K562 (cell line): ENCODE measurements around the gene GFOD2. TPM values are rescaled to one million over a fixed set of nuclear protein-coding genes. Genes with fewer than 3 reads are reported as not detected.

ENCODE experiments used
- ATAC-seq: fragments of 200-7000 bp; cut with Tn5 transposase; 3 replicates; pipeline ENCODE4 v1.9.1; 2020; ENCODE audit warnings: moderate library complexity
- BruUV-seq: library from RNA; stranded (reverse); fragments of 400-500 nt; replicated peaks from 2 replicates; lab custom pipeline; 2021; lab: Mats Ljungman, UMichigan
- CTCF ChIA-PET: fragments of 300-600 bp; formaldehyde crosslinking; extraction: SDS; loops from one replicate; lab custom pipeline; 2021; ENCODE audit warnings: low intra/inter-chr PET ratio; lab: Yijun Ruan, JAX
- POLR2A ChIA-PET: fragments of 300-600, 350-650 bp; sonication (Branson Sonifier 250); formaldehyde crosslinking; extraction: SDS; loops from one replicate; lab custom pipeline; 2021; ENCODE audit warnings: antibody characterized with exemption, inconsistent platforms; lab: Yijun Ruan, JAX
- DNase-seq, 4 experiments: peaks; one replicate each; pipeline versions ENCODE4 v3.0.0 to v3.0.0-alpha.2; 2011 to 2018; ENCODE audit warnings: low spot score in 3 of 4, mixed read lengths in 3 of 4; ENCODE audit errors: extremely low read depth in 1 of 4
- FAIRE-seq: peaks from 2 replicates; lab custom pipeline; 2011; peaks lifted over from hg19 to GRCh38; lab: Jason Lieb, UNC
- H2AFZ ChIP-seq: 2 replicates; pipeline ENCODE4 v1.6.0; 2011; ENCODE audit warnings: low read depth, low read length, control low read depth, inconsistent platforms
- H3K27ac ChIP-seq: fragments of 200-600 bp; 3 replicates; pipeline ENCODE4 v1.8.0; 2011; ENCODE audit warnings: low read depth, mild to moderate bottlenecking, control low read depth, inconsistent platforms, low read length, moderate library complexity, mixed read lengths; ENCODE audit errors: extremely low read depth
- H3K27me3 ChIP-seq, 2 experiments: fragments of 300-600 bp in 1 of 2; 2 replicates in 1 of 2; 3 replicates in 1 of 2; pipeline versions ENCODE4 v1.6.0 to v1.8.0; 2011; ENCODE audit warnings: inconsistent platforms in 2 of 2, low read length in 2 of 2, mild to moderate bottlenecking in 1 of 2, mixed read lengths in 1 of 2, moderate library complexity in 1 of 2; ENCODE audit not compliant: control insufficient read depth in 2 of 2, insufficient read depth in 2 of 2
- H3K36me3 ChIP-seq: fragments of 300-600 bp; 3 replicates; pipeline ENCODE4 v1.8.0; 2011; ENCODE audit warnings: mild to moderate bottlenecking, low read length, inconsistent platforms; ENCODE audit not compliant: control insufficient read depth, insufficient read depth
- H3K4me1 ChIP-seq, 2 experiments: fragments of 200-600 bp in 1 of 2; replicated peaks in 1 of 2; 2 replicates in 1 of 2; 3 replicates in 1 of 2; pipeline versions ENCODE4 v1.5.1 to v1.8.0; 2011; ENCODE audit warnings: inconsistent platforms in 2 of 2, low read length in 2 of 2, mild to moderate bottlenecking in 1 of 2, mixed read lengths in 1 of 2, moderate library complexity in 1 of 2; ENCODE audit not compliant: control insufficient read depth in 2 of 2, insufficient read depth in 2 of 2
- H3K4me2 ChIP-seq: 2 replicates; pipeline ENCODE4 v1.6.1; 2011; ENCODE audit warnings: low read length, control low read depth, inconsistent platforms, mixed read lengths; ENCODE audit not compliant: insufficient read depth
- H3K4me3 ChIP-seq: fragments of 200-600 bp; sonication (generic), shearing (Covaris generic); 2 replicates; pipeline ENCODE4 v1.5.1; 2016; ENCODE audit warnings: control low read depth, inconsistent platforms
- H3K79me2 ChIP-seq: fragments of 200-600 bp; 3 replicates; pipeline ENCODE4 v1.8.0; 2011; ENCODE audit warnings: low read length, inconsistent platforms; ENCODE audit not compliant: control insufficient read depth, insufficient read depth
- H3K9ac ChIP-seq, 2 experiments: 2 replicates each; pipeline versions ENCODE4 v1.6.0 to v1.6.1; 2011; ENCODE audit warnings: low read depth in 2 of 2, low read length in 2 of 2, control low read depth in 1 of 2, inconsistent platforms in 1 of 2, mild to moderate bottlenecking in 1 of 2, mixed read lengths in 1 of 2; ENCODE audit not compliant: insufficient read depth in 1 of 2
- H3K9me1 ChIP-seq: one replicate; pipeline ENCODE4 v1.6.0; 2011; ENCODE audit warnings: inconsistent platforms, mild to moderate bottlenecking, low read length, moderate library complexity; ENCODE audit not compliant: control insufficient read depth, insufficient read depth
- H3K9me3 ChIP-seq: replicated peaks from 2 replicates; pipeline ENCODE4 v1.5.1; 2011; ENCODE audit warnings: low read depth, low read length, inconsistent platforms; ENCODE audit not compliant: control insufficient read depth, insufficient read depth
- H4K20me1 ChIP-seq: replicated peaks from 2 replicates; pipeline ENCODE4 v1.6.1; 2011; ENCODE audit warnings: low read length, inconsistent platforms, mixed read lengths; ENCODE audit not compliant: control insufficient read depth, insufficient read depth
- RAD21 ChIP-seq, 2 experiments: fragments of 250-450 bp in 1 of 2; fragments of 450-650 bp in 1 of 2; sonication (Bioruptor Pico) in 1 of 2; formaldehyde crosslinking in 1 of 2; IDR thresholded peaks in 1 of 2; conservative IDR thresholded peaks in 1 of 2; 2 replicates each; pipeline versions ENCODE4 v1.4.0 to v1.8.0; 2020 to 2022; ENCODE audit warnings: mild to moderate bottlenecking in 2 of 2, moderate library complexity in 1 of 2
- SAFB ChIP-seq: fragments of 200-400 bp; formaldehyde crosslinking; IDR thresholded peaks from 2 replicates; pipeline ENCODE4 v1.6.1; 2017; ENCODE audit warnings: low read depth, low read length, borderline replicate concordance
- SIN3B ChIP-seq: fragments of 450-650 bp; IDR thresholded peaks from 2 replicates; pipeline ENCODE4 v1.6.1; 2017; ENCODE audit warnings: low read depth, mild to moderate bottlenecking, moderate library complexity
- SMC3 ChIP-seq: conservative IDR thresholded peaks from 2 replicates; pipeline ENCODE4 v1.6.1; 2011; ENCODE audit warnings: low read depth, low read length, improper control_type of control experiment; ENCODE audit not compliant: insufficient read depth
- TEAD2 ChIP-seq: fragments of 450-650 bp; IDR thresholded peaks from 2 replicates; pipeline ENCODE4 v1.6.1; 2016; ENCODE audit warnings: missing genetic modification characterization, control low read depth, missing compliant biosample characterization
- U2AF1 ChIP-seq: fragments of 200-400 bp; formaldehyde crosslinking; optimal IDR thresholded peaks from 2 replicates; pipeline ENCODE3; 2017; ENCODE audit warnings: mild to moderate bottlenecking, low read depth, low read length, moderate library complexity
- ZEB2 ChIP-seq: fragments of 450-650 bp; IDR thresholded peaks from 2 replicates; pipeline ENCODE4 v1.6.1; 2016
- WGBS: fragments of 100-300 bp; shearing (Covaris generic); methylation state at CpG from one replicate; pipeline ENCODE4 v1.1.6; 2016; ENCODE audit warnings: low coverage, mixed read lengths; ENCODE audit not compliant: insufficient coverage; ENCODE audit errors: missing lambda C conversion rate; 5-methylcytosine and 5-hydroxymethylcytosine counted together
- in situ Hi-C: fragments of 300-500 bp; cut with MboI; formaldehyde crosslinking; loops from 4 replicates; pipeline ENCODE4 v1.15.0; 2018; ENCODE audit warnings: inconsistent platforms, mixed read lengths
- intact Hi-C: fragments of 100-400 bp; cut with micrococcal nuclease; formaldehyde crosslinking; loops from 2 replicates; pipeline ENCODE4 v1.14.2; 2022
- polyA plus RNA-seq, 8 experiments: library from polyadenylated mRNA; depleted of rRNA in 4 of 8; stranded (reverse) in 5 of 8; unstranded in 3 of 8; fragments of >200 nt; fragmentation: Nextera tagmentation in 2 of 8; fragmentation: Illumina TruSeq in 1 of 8; extraction: Ambion mirVana in 2 of 8; extraction: Trizol in 1 of 8; gene quantifications; 2 replicates each; pipeline versions ENCODE4 v1.2.1 to v1.2.3, GENCODE V29; 2011 to 2014; ENCODE audit warnings: inconsistent platforms in 1 of 8, missing spikeins in 1 of 8
- total RNA-seq, 7 experiments: library from RNA; depleted of rRNA in 6 of 7; stranded (reverse); fragments of >200 nt in 6 of 7; fragmentation: Illumina TruSeq in 2 of 7; extraction: Trizol in 2 of 7; gene quantifications; 2 replicates each; pipeline versions ENCODE4 v1.2.1 to v1.2.3, GENCODE V29; 2011 to 2021; ENCODE audit warnings: low replicate concordance in 1 of 7
- TF ChIP-seq, protein P1 (sequence below): sonication (generic); formaldehyde crosslinking; IDR thresholded peaks from 2 replicates; pipeline ENCODE4 v1.8.1; 2023; ENCODE audit warnings: mild to moderate bottlenecking, missing genetic modification reagents
- TF ChIP-seq, protein P2 (sequence below): sonication (generic); formaldehyde crosslinking; IDR thresholded peaks from 2 replicates; pipeline ENCODE4 v1.8.0; 2022; ENCODE audit warnings: mild to moderate bottlenecking, missing genetic modification reagents
- TF ChIP-seq, protein P3 (sequence below): fragments of 250-450 bp; sonication (Bioruptor Pico); IDR thresholded peaks from 2 replicates; pipeline ENCODE4 v1.5.0; 2022; ENCODE audit warnings: mild to moderate bottlenecking
- TF ChIP-seq, protein P4 (sequence below), 3 experiments: IDR thresholded peaks in 2 of 3; conservative IDR thresholded peaks in 1 of 3; 2 replicates each; pipeline ENCODE4 v1.5.1; 2011 to 2012; ENCODE audit warnings: low read length in 3 of 3, mild to moderate bottlenecking in 3 of 3, control low read depth in 2 of 3, improper control_type of control experiment in 1 of 3, inconsistent platforms in 1 of 3, low read depth in 1 of 3, mixed read lengths in 1 of 3, moderate library complexity in 1 of 3; ENCODE audit not compliant: insufficient read depth in 2 of 3

Gene GFOD2
- total and polyA plus RNA-seq, 9 of the 15 experiments (the other 6 are each of a cell fraction or from before 2014, with no cell fraction given), result 1.9 to 15.8 (median 11.1) TPM

DNA sequence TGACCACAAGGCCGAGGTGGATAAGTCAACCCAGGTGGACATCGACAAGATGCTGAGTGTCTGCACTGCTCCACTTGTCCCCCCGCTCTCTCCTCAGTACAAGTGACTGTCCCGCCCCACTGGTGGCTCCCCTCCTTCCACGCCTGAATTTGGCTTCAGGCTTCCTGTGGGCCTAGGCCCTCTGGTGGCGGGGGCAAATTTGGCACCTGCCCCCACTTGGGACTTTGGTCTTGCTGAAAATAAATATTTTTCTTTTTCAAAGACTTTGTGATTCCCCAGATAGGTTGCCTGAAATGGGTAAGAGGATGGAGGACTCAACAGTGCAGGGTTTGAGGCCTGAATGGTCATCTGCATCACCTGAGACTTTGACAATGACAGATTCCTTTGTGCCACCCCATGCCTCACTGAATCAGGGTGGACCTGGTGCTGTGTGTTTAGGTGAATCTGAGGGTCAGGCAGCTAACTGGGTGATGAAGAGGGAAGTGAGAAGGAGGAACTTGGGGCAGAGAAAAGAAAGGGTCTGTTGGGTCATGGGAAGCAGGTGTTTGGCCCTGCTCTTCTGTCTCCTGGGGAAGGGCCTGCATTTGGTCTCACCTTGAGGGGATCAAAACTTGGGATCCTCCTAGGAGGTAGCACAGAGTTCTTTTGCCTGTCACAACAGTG lies 50.5 kb downstream of the GFOD2 start:
- ATAC-seq (no peak), FAIRE-seq (no peak), DNase-seq (peak in 2 of 4 experiments; percentile 66 to 68)
- peaks cover 14 to 32% of the 10 kb centered on the region in 2 experiments for H3K4me1 ChIP-seq
- H3K36me3 ChIP-seq, result peaks cover 4% of the 10 kb centered on the region; the same call in 2 of the 3 replicates
- H3K27ac ChIP-seq, result no peak overlapping the region
- intact Hi-C loops, result loop anchor here (1.0 kb wide), 1 partner anchor 147 kb away; no protein-coding TSS in a partner anchor
- H3K9me1 ChIP-seq, result no peaks in the 10 kb centered on the region
- H4K20me1 ChIP-seq, result peaks cover 2% of the 10 kb centered on the region; the same call in 1 of the 2 replicates
- 65% methylated on average over 6 of the region's 6 CpGs for WGBS
- ChIA-PET POLR2A (interaction anchor here (0.6 to 0.7 kb wide), 2 partner anchors 10 to 693 kb away, joined by 3 to 4 read pairs; no protein-coding TSS in a partner anchor), CTCF (interaction anchor here (0.6 to 3.0 kb wide), 4 partner anchors 106 to 175 kb away, joined by 3 to 25 read pairs (median 9); partner anchors contain the start of gene CTCF)
- H3K9ac ChIP-seq, result no peak overlapping the region
- H3K9me3 ChIP-seq, result no peaks in the 10 kb centered on the region
- no peaks in the 10 kb centered on the region for H3K27me3 ChIP-seq
- no TSS peak for BruUV-seq
- H3K4me2 ChIP-seq, result no peak overlapping the region
- in situ Hi-C loops, result loop anchor here (5.0 kb wide), 1 partner anchor 259 kb away; no protein-coding TSS in a partner anchor
- H3K4me3 ChIP-seq, result no peak overlapping the region
- peaks cover 3% of the 10 kb centered on the region; the same call in 1 of the 3 replicates for H3K79me2 ChIP-seq
- H2AFZ ChIP-seq, result no peak overlapping the region
- TF ChIP-seq SMC3 (0 out of 2 replicates have a peak, but pooled peaks have one; percentile 33), RAD21 (CRISPR knock-in tag; conservative IDR thresholded peaks at IDR 0.05 in 1 of 2, IDR thresholded peaks at IDR 0.05 in 1 of 2) (peak in 1 of 2 experiments; percentile 10; a peak in 1 of 4 replicates), ZEB2 (no peak), SIN3B (no peak), SAFB (peak; percentile 25; the same call in 1 of the 2 replicates), U2AF1 (no peak), TEAD2 (tag) (no peak)
- TF ChIP-seq, protein P1, sequence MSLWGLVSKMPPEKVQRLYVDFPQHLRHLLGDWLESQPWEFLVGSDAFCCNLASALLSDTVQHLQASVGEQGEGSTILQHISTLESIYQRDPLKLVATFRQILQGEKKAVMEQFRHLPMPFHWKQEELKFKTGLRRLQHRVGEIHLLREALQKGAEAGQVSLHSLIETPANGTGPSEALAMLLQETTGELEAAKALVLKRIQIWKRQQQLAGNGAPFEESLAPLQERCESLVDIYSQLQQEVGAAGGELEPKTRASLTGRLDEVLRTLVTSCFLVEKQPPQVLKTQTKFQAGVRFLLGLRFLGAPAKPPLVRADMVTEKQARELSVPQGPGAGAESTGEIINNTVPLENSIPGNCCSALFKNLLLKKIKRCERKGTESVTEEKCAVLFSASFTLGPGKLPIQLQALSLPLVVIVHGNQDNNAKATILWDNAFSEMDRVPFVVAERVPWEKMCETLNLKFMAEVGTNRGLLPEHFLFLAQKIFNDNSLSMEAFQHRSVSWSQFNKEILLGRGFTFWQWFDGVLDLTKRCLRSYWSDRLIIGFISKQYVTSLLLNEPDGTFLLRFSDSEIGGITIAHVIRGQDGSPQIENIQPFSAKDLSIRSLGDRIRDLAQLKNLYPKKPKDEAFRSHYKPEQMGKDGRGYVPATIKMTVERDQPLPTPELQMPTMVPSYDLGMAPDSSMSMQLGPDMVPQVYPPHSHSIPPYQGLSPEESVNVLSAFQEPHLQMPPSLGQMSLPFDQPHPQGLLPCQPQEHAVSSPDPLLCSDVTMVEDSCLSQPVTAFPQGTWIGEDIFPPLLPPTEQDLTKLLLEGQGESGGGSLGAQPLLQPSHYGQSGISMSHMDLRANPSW (CRISPR knock-in tag), result no peak
- TF ChIP-seq, protein P2, sequence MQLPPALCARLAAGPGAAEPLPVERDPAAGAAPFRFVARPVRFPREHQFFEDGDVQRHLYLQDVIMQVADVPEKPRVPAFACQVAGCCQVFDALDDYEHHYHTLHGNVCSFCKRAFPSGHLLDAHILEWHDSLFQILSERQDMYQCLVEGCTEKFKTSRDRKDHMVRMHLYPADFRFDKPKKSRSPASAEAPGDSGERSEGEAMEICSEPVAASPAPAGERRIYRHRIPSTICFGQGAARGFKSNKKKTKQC (CRISPR knock-in tag), result no peak
- TF ChIP-seq, protein P3, sequence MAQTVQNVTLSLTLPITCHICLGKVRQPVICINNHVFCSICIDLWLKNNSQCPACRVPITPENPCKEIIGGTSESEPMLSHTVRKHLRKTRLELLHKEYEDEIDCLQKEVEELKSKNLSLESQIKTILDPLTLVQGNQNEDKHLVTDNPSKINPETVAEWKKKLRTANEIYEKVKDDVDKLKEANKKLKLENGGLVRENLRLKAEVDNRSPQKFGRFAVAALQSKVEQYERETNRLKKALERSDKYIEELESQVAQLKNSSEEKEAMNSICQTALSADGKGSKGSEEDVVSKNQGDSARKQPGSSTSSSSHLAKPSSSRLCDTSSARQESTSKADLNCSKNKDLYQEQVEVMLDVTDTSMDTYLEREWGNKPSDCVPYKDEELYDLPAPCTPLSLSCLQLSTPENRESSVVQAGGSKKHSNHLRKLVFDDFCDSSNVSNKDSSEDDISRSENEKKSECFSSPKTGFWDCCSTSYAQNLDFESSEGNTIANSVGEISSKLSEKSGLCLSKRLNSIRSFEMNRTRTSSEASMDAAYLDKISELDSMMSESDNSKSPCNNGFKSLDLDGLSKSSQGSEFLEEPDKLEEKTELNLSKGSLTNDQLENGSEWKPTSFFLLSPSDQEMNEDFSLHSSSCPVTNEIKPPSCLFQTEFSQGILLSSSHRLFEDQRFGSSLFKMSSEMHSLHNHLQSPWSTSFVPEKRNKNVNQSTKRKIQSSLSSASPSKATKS (CRISPR knock-in tag), result no peak
- TF ChIP-seq, protein P4, sequence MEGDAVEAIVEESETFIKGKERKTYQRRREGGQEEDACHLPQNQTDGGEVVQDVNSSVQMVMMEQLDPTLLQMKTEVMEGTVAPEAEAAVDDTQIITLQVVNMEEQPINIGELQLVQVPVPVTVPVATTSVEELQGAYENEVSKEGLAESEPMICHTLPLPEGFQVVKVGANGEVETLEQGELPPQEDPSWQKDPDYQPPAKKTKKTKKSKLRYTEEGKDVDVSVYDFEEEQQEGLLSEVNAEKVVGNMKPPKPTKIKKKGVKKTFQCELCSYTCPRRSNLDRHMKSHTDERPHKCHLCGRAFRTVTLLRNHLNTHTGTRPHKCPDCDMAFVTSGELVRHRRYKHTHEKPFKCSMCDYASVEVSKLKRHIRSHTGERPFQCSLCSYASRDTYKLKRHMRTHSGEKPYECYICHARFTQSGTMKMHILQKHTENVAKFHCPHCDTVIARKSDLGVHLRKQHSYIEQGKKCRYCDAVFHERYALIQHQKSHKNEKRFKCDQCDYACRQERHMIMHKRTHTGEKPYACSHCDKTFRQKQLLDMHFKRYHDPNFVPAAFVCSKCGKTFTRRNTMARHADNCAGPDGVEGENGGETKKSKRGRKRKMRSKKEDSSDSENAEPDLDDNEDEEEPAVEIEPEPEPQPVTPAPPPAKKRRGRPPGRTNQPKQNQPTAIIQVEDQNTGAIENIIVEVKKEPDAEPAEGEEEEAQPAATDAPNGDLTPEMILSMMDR (IDR thresholded peaks at IDR 0.05 in 2 of 3, conservative IDR thresholded peaks at IDR 0.05 in 1 of 3; ENCODE audit: insufficient read depth in 2 of 3, low read depth in 1 of 3, low read length in 3 of 3), result peak in 2 of 3 experiments; percentile 47 to 66; a peak in 4 of 6 replicates
